Right lobe of liver (tissue), 6 donors: ENCODE measurements around the gene ACSF3. TPM values are rescaled to one million over a fixed set of nuclear protein-coding genes. Genes with fewer than 3 reads are reported as not detected.

Source experiments
- ATAC-seq, 4 donors: fragments of 200-7000 bp; cut with Tn5 transposase; one replicate each; pipeline ENCODE4 v1.9.1; 2020; ENCODE audit warnings: mild to moderate bottlenecking in 4 of 4, moderate library complexity in 4 of 4
- DNase-seq, 3 donors: peaks; one replicate each; pipeline ENCODE4 v3.0.0-alpha.2; 2020
- H3K27ac ChIP-seq, 3 donors: fragments of 200-600 bp; one replicate each; pipeline ENCODE4 v1.8.0; 2022
- H3K27me3 ChIP-seq, 2 donors: fragments of 200-600 bp; one replicate each; pipeline ENCODE4 v1.8.0; 2022
- H3K36me3 ChIP-seq, 4 donors: fragments of 200-600 bp; sonication (generic) in 1 of 4; one replicate each; pipeline versions ENCODE4 v1.5.1 to v1.8.0; 2017 to 2022; ENCODE audit warnings: control low read depth in 1 of 4
- H3K4me1 ChIP-seq, 4 donors: fragments of 200-600 bp; sonication (generic) in 1 of 4; one replicate each; pipeline versions ENCODE4 v1.5.1 to v1.8.0; 2017 to 2022; ENCODE audit warnings: control low read depth in 1 of 4
- H3K4me3 ChIP-seq, 3 donors: fragments of 200-600 bp; one replicate each; pipeline ENCODE4 v1.8.0; 2022
- H3K9me3 ChIP-seq, 4 donors: fragments of 200-600 bp; sonication (generic) in 1 of 4; one replicate each; pipeline versions ENCODE4 v1.5.1 to v1.8.0; 2017 to 2022; ENCODE audit warnings: control low read depth in 1 of 4
- POLR2A ChIP-seq: fragments of 450-650 bp; IDR thresholded peaks from one replicate; pipeline ENCODE4 v1.6.1; 2017; ENCODE audit warnings: antibody characterized with exemption, mild to moderate bottlenecking
- WGBS: methylation state at CpG from one replicate; pipeline ENCODE4 v1.1.6; 2018; ENCODE audit warnings: low coverage, low lambda C conversion rate; ENCODE audit not compliant: insufficient coverage; ENCODE audit errors: missing lambda C conversion rate; 5-methylcytosine and 5-hydroxymethylcytosine counted together
- intact Hi-C, 2 donors: fragments of 100-400 bp; cut with DNase I; formaldehyde crosslinking; loops; one replicate each; pipeline versions ENCODE4 v1.11.2 to v1.14.1; 2022
- total RNA-seq, 6 experiments: library from RNA; depleted of rRNA in 2 of 6; stranded (reverse); fragments of >200 nt in 2 of 6; fragmentation: NEBNext Ultra II Directional in 3 of 6; extraction: Animal tissue kit (Norgen Biotek cat#: 25700) in 3 of 6; gene quantifications; one replicate each; pipeline versions ENCODE4 v1.1.0 to v1.2.4, GENCODE V29; 2016 to 2023
- TF ChIP-seq, protein P1 (sequence below), 4 donors: fragments of 200-600 bp in 3 of 4; fragments of 450-650 bp in 1 of 4; IDR thresholded peaks; one replicate each; pipeline versions ENCODE4 v1.5.1 to v1.8.0; 2016 to 2022; ENCODE audit warnings: antibody characterized with exemption in 4 of 4, mild to moderate bottlenecking in 2 of 4
- donor health status: DM: no; HTN: yes; CAD: no.
- donor health status: DM: no; HTN: no; CAD: no.
- donor health status: DM: no; HTN: no; CAD: no.
- donor health status: DM: no; HTN: yes; CAD: no.
- donor health status: DM: no; HTN: yes; CAD: no.

Gene ACSF3
- total RNA-seq, 6 experiments from 2014 or later = 20.2 to 33.6 (median 29.4) TPM

DNA sequence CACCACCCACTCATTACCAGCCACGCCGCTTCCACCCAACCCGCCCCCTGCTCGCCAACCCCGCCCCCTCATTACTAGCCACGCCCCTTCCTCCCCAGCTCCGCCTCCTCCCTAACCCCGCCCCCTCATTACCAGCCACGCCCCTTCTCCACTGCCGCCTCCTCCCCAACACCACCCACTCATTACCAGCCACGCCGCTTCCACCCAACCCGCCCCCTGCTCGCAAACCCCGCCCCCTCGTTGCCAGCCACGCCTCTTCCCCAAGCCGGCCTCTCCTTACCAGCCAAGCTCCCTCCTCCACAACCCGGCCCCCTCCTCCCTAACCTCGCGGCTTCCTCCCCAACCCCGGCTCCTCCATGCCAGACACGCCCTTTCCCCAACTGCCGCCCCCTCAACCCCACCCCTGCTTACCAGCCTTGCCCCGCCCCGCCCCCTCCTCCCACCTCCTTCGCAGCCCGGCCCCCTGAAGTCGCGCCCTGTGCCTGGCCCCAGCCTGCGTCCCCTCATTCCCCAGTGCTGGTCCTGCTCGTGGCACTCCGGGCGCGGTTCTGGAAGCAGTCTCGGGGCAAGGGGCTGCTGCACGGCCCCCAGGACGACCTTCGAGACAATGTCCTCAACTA is 99.4 kb downstream of the ACSF3 start:
- H3K4me1 ChIP-seq = no peaks in the 10 kb centered on the region
- DNase-seq (peak; percentile 52 to 79 (median 77)), ATAC-seq (peak; percentile 61 to 74 (median 69))
- 14% methylated on average over 36 of the region's 39 CpGs for WGBS
- TF ChIP-seq, protein P1, sequence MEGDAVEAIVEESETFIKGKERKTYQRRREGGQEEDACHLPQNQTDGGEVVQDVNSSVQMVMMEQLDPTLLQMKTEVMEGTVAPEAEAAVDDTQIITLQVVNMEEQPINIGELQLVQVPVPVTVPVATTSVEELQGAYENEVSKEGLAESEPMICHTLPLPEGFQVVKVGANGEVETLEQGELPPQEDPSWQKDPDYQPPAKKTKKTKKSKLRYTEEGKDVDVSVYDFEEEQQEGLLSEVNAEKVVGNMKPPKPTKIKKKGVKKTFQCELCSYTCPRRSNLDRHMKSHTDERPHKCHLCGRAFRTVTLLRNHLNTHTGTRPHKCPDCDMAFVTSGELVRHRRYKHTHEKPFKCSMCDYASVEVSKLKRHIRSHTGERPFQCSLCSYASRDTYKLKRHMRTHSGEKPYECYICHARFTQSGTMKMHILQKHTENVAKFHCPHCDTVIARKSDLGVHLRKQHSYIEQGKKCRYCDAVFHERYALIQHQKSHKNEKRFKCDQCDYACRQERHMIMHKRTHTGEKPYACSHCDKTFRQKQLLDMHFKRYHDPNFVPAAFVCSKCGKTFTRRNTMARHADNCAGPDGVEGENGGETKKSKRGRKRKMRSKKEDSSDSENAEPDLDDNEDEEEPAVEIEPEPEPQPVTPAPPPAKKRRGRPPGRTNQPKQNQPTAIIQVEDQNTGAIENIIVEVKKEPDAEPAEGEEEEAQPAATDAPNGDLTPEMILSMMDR (IDR thresholded peaks at IDR 0.05) = no peak
- TF ChIP-seq POLR2A = no peak
- intact Hi-C loops = no loop called here
- no peak overlapping the region for H3K27ac ChIP-seq
- H3K27me3 ChIP-seq = no peaks in the 10 kb centered on the region
- H3K36me3 ChIP-seq = no peaks in the 10 kb centered on the region
- H3K4me3 ChIP-seq = no peak overlapping the region
- H3K9me3 ChIP-seq = no peaks in the 10 kb centered on the region

DNA sequence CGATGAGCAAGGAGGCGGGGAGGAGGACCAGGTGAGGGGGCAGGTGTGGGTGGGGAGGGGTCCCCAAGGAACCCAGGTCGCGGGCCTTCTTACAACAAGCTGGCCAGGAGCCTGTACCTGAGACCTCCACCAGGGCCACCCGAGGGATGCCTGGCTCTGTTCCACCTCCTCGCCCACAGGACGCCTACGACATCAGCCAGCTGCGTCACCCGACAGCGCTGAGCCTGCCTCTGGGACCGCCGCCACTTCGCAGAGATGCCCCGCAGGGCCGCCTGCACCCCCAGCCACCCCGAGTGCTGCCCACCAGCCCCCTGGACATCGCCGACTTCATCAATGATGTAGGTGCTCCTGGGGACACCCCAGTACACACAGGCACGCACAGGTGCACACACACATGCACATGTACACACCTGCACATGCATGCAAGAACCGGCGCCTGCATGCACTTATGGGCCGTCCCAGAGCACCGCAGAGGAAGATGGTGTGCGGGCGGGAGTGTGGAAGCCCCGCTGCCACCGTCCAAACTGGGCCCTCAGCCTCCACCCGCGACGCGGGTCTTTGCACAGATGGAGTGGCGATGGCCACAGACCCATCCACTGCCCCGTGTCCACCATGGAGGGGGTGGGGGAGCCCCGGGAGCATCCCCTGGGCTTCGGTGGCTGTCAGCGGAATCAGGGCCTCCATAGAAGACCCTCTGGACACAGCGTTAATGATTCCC is 100.1 kb downstream of the ACSF3 start:
- H3K9me3 ChIP-seq = no peaks in the 10 kb centered on the region
- no peaks in the 10 kb centered on the region for H3K27me3 ChIP-seq
- H3K4me3 ChIP-seq = no peak overlapping the region
- peak in 2 of 3 donors; percentile 50 to 56 for DNase-seq
- TF ChIP-seq, protein P1 (IDR thresholded peaks at IDR 0.05) = no peak
- no peak for TF ChIP-seq POLR2A
- no peak overlapping the region for H3K27ac ChIP-seq
- ATAC-seq = no peak
- no peaks in the 10 kb centered on the region for H3K36me3 ChIP-seq
- no peaks in the 10 kb centered on the region for H3K4me1 ChIP-seq
- intact Hi-C loops = no loop called here
- WGBS = 82% methylated on average over 13 of the region's 38 CpGs

DNA sequence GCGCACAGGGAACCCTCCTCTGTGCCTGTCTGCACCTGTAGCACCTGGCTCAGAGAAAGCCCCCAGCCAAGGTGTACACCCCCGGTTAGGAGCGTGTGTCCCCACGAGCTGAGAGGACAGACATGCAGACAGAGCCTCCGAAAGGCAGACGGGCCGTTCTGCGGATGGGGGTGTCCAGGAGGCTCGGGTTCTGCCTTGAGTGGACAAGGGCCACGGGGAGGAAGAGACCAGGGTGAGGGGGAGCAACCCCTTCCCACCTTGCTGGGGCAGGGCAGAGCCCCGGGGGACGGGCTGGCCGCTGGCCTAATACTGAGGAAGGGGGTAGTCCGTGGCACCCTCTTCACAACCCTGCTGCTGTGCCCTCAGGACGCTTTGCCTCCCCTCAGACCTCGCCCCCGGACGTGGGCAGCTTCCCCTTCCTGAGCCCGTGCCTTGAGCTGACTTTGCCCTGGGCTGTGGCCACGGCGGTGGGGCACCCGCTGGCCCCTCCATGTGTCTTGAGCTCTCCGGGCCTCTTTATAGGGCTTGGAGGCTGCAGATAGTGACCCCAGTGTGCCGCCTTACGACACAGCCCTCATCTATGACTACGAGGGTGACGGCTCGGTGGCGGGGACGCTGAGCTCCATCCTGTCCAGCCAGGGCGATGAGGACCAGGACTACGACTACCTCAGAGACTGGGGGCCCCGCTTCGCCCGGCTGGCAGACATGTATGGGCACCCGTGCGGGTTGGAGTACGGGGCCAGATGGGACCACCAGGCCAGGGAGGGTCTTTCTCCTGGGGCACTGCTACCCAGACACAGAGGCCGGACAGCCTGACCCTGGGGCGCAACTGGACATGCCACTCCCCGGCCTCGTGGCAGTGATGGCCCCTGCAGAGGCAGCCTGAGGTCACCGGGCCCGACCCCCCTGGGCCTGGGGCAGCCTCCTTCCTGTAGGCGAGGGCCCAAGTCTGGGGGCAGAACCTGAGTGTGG is 101.0 kb downstream of the ACSF3 start:
- DNase-seq = peak in 2 of 3 donors; percentile 16 to 53

More for the DNA sequence above, 101.0 kb downstream of the ACSF3 start:
- Histone ChIP-seq H3K9me3 (no peaks in the 10 kb centered on the region), H3K36me3 (no peaks in the 10 kb centered on the region), H3K4me1 (no peaks in the 10 kb centered on the region), H3K27ac (no peak overlapping the region), H3K27me3 (no peaks in the 10 kb centered on the region), H3K4me3 (no peak overlapping the region)
- TF ChIP-seq, protein P1 (IDR thresholded peaks at IDR 0.05) = no peak
- intact Hi-C loops = no loop called here
- ATAC-seq = no peak
- no CpG with 5 or more reads among the region's 45 CpGs for WGBS
